ENCODE data around the gene BRCA1.
"Not testable (repeated sequence)": the region's sequence is repeated elsewhere in the genome, so short reads cannot be mapped to it uniquely, and the experiment has no call there.

The BRCA1 gene

DNA sequence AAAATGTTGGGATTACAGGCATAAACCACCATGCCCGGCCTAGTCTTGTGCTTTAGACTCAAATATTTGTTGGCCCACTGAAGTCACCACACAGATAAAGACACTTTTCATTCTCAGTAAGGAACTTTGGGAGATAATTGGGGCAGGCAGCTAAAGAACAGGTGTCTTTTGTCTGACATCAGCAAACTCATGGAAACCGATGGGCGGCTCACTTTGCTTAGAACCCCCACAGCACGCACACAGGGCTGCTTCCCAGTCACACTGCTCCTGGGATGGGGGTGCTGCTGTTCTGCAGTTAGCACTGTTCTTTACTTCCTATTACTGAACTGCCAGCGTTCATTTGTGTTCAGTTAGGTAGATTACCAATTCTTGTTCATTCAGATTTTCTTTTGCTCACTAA, 18.0 kb upstream of the BRCA1 start:
- in situ Hi-C loops (cut with MboI; ENCODE audit: low sequenced_read_pairs), result no loop called here
- Histone ChIP-seq H3K9me3 (no peaks in the 10 kb centered on the region), H3K36me3 (replicated peaks) (no peaks in the 10 kb centered on the region), H3K4me3 (no peak overlapping the region), H3K27me3 (ENCODE audit: low read depth) (no peaks in the 10 kb centered on the region), H3K4me1 (no peaks in the 10 kb centered on the region)
- DNase-seq (ENCODE audit: low spot score in 2 of 2), result no peak

DNA sequence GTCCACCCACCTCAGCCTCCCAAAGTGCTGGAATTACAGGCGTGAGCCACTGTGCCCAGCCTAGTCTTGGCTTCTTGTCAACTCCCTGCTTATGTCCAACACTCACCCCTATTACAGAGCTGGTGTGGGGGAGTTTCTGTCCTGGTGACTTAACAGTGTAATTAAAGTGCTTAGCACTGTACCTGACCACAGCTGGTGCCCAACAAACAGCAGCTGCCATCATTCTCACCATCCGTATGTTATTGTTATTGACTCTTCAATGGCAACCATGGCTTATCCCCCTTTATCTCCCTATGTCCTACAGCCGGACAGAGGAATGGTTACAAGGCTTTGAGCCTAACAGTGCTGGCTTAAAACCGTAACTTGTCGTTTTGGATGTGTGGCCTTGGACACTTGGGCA, 17.0 kb upstream of the BRCA1 start:
- no peaks in the 10 kb centered on the region for H3K9me3 ChIP-seq
- in situ Hi-C loops (cut with MboI; ENCODE audit: low sequenced_read_pairs), result no loop called here
- H3K27me3 ChIP-seq (ENCODE audit: low read depth), result no peaks in the 10 kb centered on the region
- H3K4me1 ChIP-seq, result no peaks in the 10 kb centered on the region
- DNase-seq (ENCODE audit: low spot score in 2 of 2), result no peak
- H3K36me3 ChIP-seq (replicated peaks), result no peaks in the 10 kb centered on the region
- H3K4me3 ChIP-seq, result no peak overlapping the region

DNA sequence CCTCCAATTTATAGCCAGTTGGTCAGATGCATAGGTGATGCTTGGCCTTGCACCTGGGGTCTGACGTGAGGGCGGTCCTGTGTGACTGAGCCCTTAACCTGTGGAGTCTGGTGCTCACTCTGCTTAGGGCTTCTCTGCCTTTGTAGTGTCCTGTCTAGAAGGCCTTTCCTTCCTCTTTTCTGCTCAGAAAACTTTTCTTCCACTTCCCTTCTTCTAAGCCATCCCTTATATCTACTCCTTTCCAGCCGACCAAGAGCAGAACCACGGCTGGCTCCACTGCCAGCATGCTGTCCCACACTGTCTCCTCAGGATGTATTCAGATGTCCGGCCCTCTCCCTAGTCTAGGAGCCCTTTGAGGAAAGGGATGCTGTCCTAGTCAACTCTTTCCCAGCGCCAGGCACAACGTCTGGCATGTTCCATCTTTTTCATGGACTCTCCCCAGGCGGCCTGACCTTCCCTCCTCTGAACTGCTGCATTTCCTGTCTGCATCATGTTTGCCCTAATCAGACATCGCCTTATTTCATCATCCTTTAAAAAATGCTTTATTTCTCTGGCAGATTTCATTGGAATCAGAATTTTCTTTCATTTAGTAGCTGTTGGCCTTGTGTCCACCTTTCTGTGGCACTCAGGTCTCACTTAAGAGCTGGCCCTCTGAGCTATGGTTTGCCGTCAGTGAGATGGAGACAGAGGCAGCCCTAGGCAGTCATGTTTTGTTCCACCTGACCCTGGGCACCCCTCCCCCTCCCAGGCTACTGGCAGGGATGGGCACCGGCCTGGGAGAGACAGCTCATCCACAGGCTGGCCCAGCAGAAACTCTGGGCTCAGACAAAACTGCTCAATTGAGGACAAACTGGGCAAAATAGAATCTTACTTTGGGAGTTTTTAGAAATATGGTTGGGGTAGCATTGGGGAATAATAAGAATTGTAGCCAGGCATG, 15.5 kb upstream of the BRCA1 start:
- no peak for DNase-seq (ENCODE audit: low spot score in 2 of 2)
- in situ Hi-C loops (cut with MboI; ENCODE audit: low sequenced_read_pairs), result no loop called here
- H3K9me3 ChIP-seq, result no peaks in the 10 kb centered on the region
- H3K4me1 ChIP-seq, result no peaks in the 10 kb centered on the region
- H3K27me3 ChIP-seq (ENCODE audit: low read depth), result no peaks in the 10 kb centered on the region
- no peak overlapping the region for H3K4me3 ChIP-seq
- H3K36me3 ChIP-seq (replicated peaks), result no peaks in the 10 kb centered on the region

DNA sequence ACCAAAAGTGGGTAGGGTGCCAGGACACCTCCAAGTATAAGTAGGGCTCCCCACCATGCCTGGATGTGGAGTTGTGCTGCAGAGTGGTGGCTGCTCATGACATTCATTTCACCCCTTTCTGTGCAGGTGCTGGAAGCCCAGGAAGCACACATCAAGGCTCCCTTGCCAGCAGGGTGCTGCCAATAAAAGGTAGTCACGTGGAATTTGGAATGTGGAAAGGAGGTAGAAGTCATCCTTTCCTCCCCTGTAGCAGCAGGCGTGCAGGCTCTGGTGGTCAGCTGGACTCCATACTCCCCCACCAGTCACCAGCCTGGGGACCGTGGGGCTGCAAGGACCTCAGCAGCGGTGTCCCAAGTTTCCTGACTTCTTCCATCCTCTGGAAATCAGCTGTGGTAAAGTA, 13.4 kb upstream of the BRCA1 start:
- H3K27me3 ChIP-seq (ENCODE audit: low read depth); H3K9me3 ChIP-seq; in situ Hi-C loops (cut with MboI; ENCODE audit: low sequenced_read_pairs); H3K4me1 ChIP-seq; H3K4me3 ChIP-seq; DNase-seq (ENCODE audit: low spot score in 2 of 2): not testable (repeated sequence)
- peaks cover 11% of the 10 kb centered on the region for H3K36me3 ChIP-seq (replicated peaks)

DNA sequence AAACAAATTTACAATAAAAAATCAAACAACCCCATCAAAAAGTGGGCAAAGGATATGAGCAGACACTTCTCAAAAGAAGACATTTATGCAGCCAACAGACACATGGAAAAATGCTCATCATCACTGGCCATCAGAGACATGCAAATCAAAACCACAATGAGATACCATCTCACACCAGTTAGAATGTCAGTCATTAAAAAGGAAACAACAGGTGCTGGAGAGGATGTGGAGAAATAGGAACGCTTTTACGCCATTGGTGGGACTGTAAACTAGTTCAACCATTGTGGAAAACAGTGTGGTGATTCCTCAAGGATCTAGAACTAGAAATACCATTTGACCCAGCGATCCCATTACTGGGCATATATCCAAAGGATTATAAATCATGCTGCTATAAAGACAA, 11.4 kb upstream of the BRCA1 start:
- H3K27me3 ChIP-seq (ENCODE audit: low read depth); in situ Hi-C loops (cut with MboI; ENCODE audit: low sequenced_read_pairs); H3K9me3 ChIP-seq: not testable (repeated sequence)

DNA sequence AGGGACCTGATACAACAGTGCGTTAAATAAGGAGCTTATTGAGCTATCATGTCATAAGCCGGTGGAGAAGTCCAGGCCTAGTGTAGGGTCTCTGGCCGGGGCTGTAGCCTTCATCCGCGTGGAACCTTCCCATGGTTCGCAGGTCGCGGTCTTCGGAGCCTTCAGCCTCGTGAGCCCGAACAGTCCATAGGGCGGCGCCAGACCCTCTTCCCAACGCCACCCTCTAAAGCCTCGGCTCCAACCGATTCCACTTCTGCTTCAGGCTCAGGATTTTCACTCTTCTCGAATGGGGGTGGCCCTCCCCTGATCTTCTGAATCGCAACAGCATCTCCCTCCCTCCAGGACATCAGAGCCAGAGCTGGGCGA, 10.3 kb upstream of the BRCA1 start:
- no peaks in the 10 kb centered on the region for H3K4me1 ChIP-seq
- no peak for DNase-seq (ENCODE audit: low spot score in 2 of 2)
- no peaks in the 10 kb centered on the region for H3K9me3 ChIP-seq
- in situ Hi-C loops (cut with MboI; ENCODE audit: low sequenced_read_pairs), result no loop called here
- peaks cover 15% of the 10 kb centered on the region for H3K36me3 ChIP-seq (replicated peaks)
- no peaks in the 10 kb centered on the region for H3K27me3 ChIP-seq (ENCODE audit: low read depth)
- no peak overlapping the region for H3K4me3 ChIP-seq

More for the DNA sequence above, 11.4 kb upstream of the BRCA1 start:
- not testable (repeated sequence) for DNase-seq (ENCODE audit: low spot score in 2 of 2); H3K4me1 ChIP-seq; H3K4me3 ChIP-seq
- H3K36me3 ChIP-seq (replicated peaks), result peaks cover 15% of the 10 kb centered on the region

DNA sequence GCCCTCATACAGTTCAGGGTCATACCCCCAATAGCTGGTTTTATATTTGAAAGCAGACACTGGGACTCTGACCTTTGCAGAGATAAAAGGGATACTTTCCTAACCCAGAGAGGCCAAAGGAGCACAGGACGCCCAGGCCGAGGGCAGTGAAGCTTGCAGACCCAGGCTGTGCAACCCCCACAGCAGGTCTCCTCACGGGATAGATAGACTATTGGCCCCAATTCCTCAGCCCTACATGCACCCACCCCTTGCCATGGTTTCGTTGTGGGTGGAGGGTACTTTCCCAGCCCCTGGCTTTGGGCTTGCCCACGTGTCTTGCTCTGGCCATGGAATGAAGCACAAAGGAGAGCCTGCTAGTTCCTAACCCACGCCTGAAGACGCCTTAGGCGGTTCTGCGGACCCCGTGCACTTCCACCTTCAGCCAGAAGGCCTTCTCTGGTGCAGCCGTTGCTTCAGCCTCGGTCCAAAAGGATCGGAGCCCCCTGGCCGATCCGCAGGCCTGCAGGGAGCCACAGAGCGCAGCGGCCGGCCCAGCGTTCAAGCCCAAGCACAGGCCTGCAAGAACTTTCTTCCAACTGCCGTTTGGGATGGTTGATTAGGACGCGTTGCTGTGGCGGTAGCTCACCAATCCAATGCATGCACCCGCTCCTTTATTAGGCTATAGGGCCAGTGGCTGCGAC, 9.8 kb upstream of the BRCA1 start:
- Histone ChIP-seq H3K36me3 (replicated peaks) (peaks cover 15% of the 10 kb centered on the region), H3K9me3 (no peaks in the 10 kb centered on the region), H3K4me1 (no peaks in the 10 kb centered on the region), H3K4me3 (no peak overlapping the region), H3K27me3 (ENCODE audit: low read depth) (no peaks in the 10 kb centered on the region)
- no peak for DNase-seq (ENCODE audit: low spot score in 2 of 2)
- in situ Hi-C loops (cut with MboI; ENCODE audit: low sequenced_read_pairs), result no loop called here

DNA sequence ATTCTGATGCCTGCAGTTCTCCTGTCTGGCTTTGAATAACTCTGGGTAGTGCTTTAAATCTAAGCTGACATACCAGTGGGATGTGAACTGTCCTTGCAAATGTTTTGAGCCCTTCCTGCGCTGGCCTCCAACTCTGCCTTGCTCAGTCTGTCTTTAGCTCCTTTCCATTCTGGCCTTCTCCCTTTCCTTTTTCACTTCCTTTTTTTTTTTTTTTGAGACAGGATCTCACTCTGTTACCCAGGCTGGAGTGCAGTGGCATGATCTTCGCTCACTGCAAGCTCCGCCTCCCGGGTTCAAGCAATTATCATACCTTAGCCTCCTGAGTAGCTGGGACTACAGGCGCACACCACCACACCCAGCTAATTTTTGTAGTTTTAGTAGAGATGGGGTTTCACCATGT, 8.3 kb upstream of the BRCA1 start:
- DNase-seq (ENCODE audit: low spot score in 2 of 2); H3K4me1 ChIP-seq; H3K4me3 ChIP-seq; in situ Hi-C loops (cut with MboI; ENCODE audit: low sequenced_read_pairs); H3K27me3 ChIP-seq (ENCODE audit: low read depth); H3K9me3 ChIP-seq: not testable (repeated sequence)
- H3K36me3 ChIP-seq (replicated peaks), result peaks cover 21% of the 10 kb centered on the region

DNA sequence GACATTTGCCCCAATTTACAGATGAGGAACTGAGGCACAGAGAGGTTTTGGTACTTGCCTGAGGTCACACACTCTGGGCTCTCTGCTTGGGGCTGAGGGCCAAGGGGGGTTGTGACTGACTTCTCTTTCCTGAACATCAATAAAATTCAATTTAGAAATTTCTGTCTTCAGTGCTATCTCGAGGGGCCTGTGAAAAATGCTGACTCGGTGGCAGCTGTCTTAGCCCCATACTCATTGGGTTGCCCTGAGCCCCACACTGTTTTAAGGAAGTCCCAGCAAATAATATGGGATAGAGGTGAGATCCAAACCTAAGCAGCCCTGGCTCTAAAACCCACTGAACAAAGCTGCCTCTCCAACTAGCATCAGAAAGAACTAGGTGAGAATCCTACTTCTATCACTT, 7.0 kb upstream of the BRCA1 start:
- H3K9me3 ChIP-seq, result no peaks in the 10 kb centered on the region
- H3K36me3 ChIP-seq (replicated peaks), result peaks cover 25% of the 10 kb centered on the region
- no peaks in the 10 kb centered on the region for H3K27me3 ChIP-seq (ENCODE audit: low read depth)
- DNase-seq (ENCODE audit: low spot score in 2 of 2), result no peak
- H3K4me1 ChIP-seq, result no peaks in the 10 kb centered on the region
- in situ Hi-C loops (cut with MboI; ENCODE audit: low sequenced_read_pairs), result no loop called here
- no peak overlapping the region for H3K4me3 ChIP-seq

DNA sequence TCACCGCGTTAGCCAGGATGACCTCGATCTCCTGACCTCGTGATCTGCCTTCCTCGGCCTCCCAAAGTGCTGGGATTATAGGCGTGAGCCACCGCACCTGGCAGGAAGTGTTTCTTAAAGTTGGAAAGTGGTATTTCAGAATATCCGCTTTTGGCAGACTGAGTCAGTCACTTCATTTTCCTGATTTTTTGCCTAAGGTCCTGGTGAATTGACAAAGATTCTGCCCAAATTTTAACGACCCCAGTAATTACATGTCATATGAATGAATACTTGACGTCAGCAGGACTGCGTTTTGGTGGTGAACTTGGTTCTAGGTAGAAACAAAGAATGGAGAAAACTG, 4.5 kb upstream of the BRCA1 start:
- Histone ChIP-seq H3K4me3 (no peak overlapping the region), H3K27me3 (ENCODE audit: low read depth) (no peaks in the 10 kb centered on the region), H3K4me1 (peaks cover 5% of the 10 kb centered on the region), H3K9me3 (no peaks in the 10 kb centered on the region), H3K36me3 (replicated peaks) (peaks cover 24% of the 10 kb centered on the region)
- in situ Hi-C loops (cut with MboI; ENCODE audit: low sequenced_read_pairs), result no loop called here
- DNase-seq (ENCODE audit: low spot score in 2 of 2), result no peak

DNA sequence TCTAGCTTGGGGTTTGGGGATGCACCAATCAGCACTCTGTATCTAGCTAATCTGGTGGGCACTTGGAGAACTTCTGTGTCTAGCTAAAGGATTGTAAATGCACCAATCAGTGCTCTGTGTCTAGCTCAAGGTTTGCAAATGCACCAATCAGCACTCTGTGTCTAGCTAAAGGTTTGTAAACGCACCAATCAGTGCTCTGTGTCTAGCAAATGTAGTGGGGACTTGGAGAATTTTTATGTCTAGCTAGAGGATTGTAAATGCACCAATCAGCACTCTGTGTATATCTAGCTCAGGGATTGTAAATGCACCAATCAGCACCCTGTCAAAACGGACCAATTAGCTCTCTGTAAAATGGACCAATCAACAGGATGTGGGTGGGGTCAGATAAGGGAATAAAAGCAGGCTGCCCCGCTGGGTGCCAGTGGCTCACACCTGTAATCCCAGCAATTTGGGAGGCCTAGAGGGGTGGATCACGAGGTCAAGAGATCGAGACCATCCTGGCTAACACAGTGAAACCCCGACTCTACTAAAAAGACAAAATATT, 2.2 kb upstream of the BRCA1 start:
- H3K36me3 ChIP-seq (replicated peaks), result peaks cover 12% of the 10 kb centered on the region; the same call in 1 of the 2 replicates
- H3K9me3 ChIP-seq; H3K27me3 ChIP-seq (ENCODE audit: low read depth); in situ Hi-C loops (cut with MboI; ENCODE audit: low sequenced_read_pairs); DNase-seq (ENCODE audit: low spot score in 2 of 2); H3K4me1 ChIP-seq; H3K4me3 ChIP-seq: not testable (repeated sequence)

DNA sequence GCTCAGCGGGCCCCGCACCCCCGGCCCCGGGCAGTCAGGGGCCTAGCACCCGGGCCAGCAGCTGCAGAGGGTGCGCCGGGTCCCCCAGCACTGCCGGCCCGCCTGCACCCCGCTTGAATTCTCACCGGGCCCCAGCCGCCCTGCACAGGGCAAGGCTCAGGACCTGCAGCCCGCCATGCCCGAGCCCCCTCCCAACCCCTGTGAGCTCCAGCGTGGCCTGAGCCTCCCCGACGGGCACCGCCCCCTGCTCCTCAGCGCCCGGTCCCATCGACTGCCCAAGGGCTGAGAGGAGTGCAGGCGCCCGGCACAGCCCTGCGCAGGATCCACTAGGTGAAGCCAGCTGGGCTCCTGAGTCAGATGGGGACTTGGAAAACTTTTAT, 1.7 kb upstream of the BRCA1 start:
- no peaks in the 10 kb centered on the region for H3K27me3 ChIP-seq (ENCODE audit: low read depth)
- in situ Hi-C loops (cut with MboI; ENCODE audit: low sequenced_read_pairs), result no loop called here
- H3K4me1 ChIP-seq, result peaks cover 9% of the 10 kb centered on the region
- H3K9me3 ChIP-seq, result no peaks in the 10 kb centered on the region
- DNase-seq (ENCODE audit: low spot score in 2 of 2), result no peak
- peaks cover 12% of the 10 kb centered on the region; the same call in 1 of the 2 replicates for H3K36me3 ChIP-seq (replicated peaks)
- no peak overlapping the region for H3K4me3 ChIP-seq

DNA sequence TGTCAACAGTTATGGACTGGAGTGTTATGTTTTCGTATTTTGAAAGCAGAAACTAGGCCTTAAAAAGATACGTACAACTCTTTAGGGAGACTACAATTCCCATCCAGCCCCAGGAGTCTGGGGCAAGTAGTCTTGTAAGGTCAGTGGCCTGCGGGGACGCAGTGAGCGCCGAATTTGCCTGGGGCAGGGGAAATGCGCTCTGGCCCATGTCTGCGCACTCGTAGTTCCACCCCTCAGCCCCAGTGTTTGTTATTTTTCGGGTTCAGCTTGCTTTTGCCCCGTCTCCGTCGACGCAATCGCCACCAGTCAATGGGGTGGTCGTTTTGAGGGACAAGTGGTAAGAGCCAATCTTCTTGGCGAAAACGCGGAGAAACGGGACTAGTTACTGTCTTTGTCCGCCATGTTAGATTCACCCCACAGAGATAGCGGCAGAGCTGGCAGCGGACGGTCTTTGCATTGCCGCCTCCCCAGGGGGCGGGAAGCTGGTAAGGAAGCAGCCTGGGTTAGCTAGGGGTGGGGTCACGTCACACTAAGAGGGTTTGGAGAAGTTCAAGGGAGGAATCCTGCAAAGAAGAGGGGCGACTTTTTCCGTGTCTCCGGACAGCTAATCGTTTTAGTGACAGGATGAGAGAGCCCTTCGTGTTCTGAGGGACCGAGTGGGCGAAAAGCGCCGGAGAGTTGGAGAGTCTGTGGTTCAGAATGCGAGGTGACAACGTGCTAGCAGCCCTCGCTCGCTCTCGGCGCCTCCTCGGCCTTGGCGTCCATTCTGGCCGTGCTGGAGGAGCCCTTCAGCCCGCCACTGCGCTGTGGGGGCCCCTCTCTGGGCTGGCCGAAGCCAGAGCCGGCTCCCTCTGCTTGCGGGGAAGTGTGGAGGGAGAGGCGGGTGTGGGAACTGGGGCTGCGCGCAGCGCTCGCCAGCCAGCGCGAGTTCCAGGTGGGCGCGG, 1.1 kb upstream of the BRCA1 start:
- DNase-seq (ENCODE audit: low spot score in 2 of 2), result no peak
- Histone ChIP-seq H3K27me3 (ENCODE audit: low read depth) (no peaks in the 10 kb centered on the region), H3K36me3 (replicated peaks) (peaks cover 13% of the 10 kb centered on the region; the same call in 1 of the 2 replicates), H3K4me1 (peaks cover 9% of the 10 kb centered on the region), H3K4me3 (peak overlapping the region; percentile 52), H3K9me3 (no peaks in the 10 kb centered on the region)
- in situ Hi-C loops (cut with MboI; ENCODE audit: low sequenced_read_pairs), result no loop called here
